ENCODE measurements around the gene CLIC5. TPM values are rescaled to one million over a fixed set of nuclear protein-coding genes. Genes with fewer than 3 reads are reported as not detected.

The CLIC5 gene
- total RNA-seq, 2 donors from 2014 or later = 1.6 to 3.3 TPM

DNA sequence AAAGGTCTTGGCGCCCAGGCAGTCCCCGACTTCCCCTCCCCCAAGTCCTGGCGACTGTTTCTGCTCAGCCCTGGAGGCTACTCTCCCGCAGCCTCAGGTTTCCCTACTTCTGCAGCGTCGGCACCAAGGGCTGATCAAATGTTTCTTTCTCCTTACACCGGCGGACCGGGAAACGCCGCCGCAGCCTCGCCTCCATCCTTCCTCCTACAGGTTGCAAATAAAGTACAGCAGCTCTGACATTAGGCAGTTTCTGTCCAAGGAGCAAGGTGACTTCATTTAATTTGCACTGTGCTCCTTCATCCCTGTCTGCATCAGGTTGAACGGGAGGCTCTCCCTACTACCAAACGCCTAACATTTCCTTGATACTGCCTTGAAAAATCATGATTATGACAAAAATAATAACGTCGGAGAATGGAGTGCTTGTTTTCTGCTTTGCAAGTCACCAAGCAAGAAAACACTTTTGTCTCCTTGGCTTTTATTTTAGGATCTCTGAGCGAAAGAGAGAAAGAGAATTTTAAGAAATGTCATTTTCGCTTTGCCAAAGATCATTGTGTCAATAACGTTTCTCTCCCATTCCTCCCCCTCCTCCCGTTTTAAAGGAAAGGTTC, 1.0 kb downstream of the CLIC5 start:
- Histone ChIP-seq H3K27me3 (peaks cover 0 to 3% of the 10 kb centered on the region in 2 donors), H3K27ac (peak overlapping the region in 1 of 4 donors; percentile 19), H3K36me3 (replicated peaks in 1 of 2; ENCODE audit: insufficient read depth in 1 of 2, low read depth in 2 of 2) (no peaks in the 10 kb centered on the region), H3K4me3 (peak overlapping the region in 1 of 2 donors; percentile 43), H3K4me1 (peaks cover 19% of the 10 kb centered on the region), H3K9me3 (no peaks in the 10 kb centered on the region)
- TF ChIP-seq, protein P1, sequence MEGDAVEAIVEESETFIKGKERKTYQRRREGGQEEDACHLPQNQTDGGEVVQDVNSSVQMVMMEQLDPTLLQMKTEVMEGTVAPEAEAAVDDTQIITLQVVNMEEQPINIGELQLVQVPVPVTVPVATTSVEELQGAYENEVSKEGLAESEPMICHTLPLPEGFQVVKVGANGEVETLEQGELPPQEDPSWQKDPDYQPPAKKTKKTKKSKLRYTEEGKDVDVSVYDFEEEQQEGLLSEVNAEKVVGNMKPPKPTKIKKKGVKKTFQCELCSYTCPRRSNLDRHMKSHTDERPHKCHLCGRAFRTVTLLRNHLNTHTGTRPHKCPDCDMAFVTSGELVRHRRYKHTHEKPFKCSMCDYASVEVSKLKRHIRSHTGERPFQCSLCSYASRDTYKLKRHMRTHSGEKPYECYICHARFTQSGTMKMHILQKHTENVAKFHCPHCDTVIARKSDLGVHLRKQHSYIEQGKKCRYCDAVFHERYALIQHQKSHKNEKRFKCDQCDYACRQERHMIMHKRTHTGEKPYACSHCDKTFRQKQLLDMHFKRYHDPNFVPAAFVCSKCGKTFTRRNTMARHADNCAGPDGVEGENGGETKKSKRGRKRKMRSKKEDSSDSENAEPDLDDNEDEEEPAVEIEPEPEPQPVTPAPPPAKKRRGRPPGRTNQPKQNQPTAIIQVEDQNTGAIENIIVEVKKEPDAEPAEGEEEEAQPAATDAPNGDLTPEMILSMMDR (IDR thresholded peaks at IDR 0.05) = no peak
- no peak for TF ChIP-seq POLR2A (IDR thresholded peaks at IDR 0.05)
- DNase-seq = peak in 1 of 4 donors; percentile 13
- WGBS, 2 donors = 21 to 30% methylated on average over 21 of the region's 21 CpGs
- no peak for ATAC-seq
- intact Hi-C loops (cut with DNase I) = no loop called here

DNA sequence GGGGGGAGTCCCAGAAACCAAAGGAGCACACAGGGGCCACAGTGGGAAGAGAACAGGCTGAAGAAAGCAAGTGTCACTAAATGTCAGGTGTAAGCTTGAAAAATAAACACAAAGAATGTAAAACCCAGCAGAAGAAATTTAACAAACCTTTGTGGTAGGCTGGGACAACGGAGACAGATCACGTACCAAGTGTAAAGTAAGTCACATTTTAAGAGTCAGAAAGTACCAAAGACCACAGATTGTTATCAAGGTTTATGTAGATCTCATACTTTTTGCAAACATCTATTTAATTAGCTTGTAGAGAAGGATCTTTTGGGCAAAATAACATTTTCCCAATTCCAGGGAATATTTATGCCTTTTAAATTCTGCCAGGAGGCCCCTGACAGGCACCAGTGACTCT, 1.6 kb downstream of the CLIC5 start:
- no peaks in the 10 kb centered on the region for H3K9me3 ChIP-seq
- intact Hi-C loops (cut with DNase I) = no loop called here
- H3K4me3 ChIP-seq = no peak overlapping the region
- no peak for TF ChIP-seq POLR2A (IDR thresholded peaks at IDR 0.05)
- TF ChIP-seq, protein P1 (IDR thresholded peaks at IDR 0.05) = no peak
- DNase-seq (no peak), ATAC-seq (no peak)
- H3K27ac ChIP-seq = no peak overlapping the region
- H3K27me3 ChIP-seq = peaks cover 0 to 3% of the 10 kb centered on the region in 2 donors
- peaks cover 19% of the 10 kb centered on the region for H3K4me1 ChIP-seq
- H3K36me3 ChIP-seq (replicated peaks in 1 of 2; ENCODE audit: insufficient read depth in 1 of 2, low read depth in 2 of 2) = no peaks in the 10 kb centered on the region
- WGBS, 2 donors = 95 to 98% methylated on average over 2 of the region's 2 CpGs

DNA sequence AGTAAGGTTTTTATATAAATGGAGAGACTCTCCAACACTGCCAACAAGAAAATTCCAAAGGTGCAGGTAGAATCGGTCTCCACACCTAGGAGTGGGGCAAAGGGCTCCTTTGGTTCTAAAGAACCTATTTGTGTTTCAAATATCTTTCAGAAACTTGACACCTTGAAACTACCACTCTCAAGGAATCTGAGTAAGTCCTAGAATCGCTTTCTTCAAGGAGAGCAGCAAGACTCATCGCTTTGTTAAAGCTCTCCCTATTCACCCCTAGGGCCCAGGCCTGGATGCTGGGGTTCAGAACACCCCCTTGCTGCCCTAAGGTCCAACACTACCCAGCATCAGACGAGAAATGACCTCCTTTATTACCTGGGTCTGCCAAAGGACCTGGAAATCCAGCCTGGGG, 2.0 kb downstream of the CLIC5 start:
- Histone ChIP-seq H3K27ac (no peak overlapping the region), H3K4me3 (no peak overlapping the region), H3K4me1 (peaks cover 19% of the 10 kb centered on the region), H3K27me3 (peaks cover 0 to 3% of the 10 kb centered on the region in 2 donors), H3K36me3 (replicated peaks in 1 of 2; ENCODE audit: insufficient read depth in 1 of 2, low read depth in 2 of 2) (no peaks in the 10 kb centered on the region), H3K9me3 (no peaks in the 10 kb centered on the region)
- intact Hi-C loops (cut with DNase I) = no loop called here
- 94 to 96% methylated on average over 4 of the region's 4 CpGs for WGBS, 2 donors
- ATAC-seq = no peak
- TF ChIP-seq POLR2A (IDR thresholded peaks at IDR 0.05) = no peak
- TF ChIP-seq, protein P1 (IDR thresholded peaks at IDR 0.05) = no peak
- DNase-seq = no peak

DNA sequence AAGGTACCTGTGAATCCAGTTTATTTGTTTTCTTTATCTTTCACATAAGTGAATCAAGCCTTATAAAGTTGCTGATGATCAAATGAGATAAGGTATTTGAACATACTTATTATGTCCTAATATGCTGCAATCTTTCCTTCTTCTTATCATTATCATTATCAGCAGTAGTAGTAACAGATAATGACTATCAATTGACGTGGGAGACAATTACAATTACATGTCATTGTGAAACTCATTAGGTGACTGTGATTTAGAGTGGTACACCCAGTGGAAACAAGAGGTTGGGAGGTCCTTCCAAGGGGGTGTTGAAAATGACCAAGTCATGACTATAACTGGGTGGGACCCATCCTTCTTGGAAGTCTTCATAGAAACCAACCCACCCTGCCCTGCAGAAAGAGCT, 2.8 kb downstream of the CLIC5 start:
- H3K27ac ChIP-seq = no peak overlapping the region
- WGBS, 2 donors = 60 to 70% methylated on average over 1 of the region's 1 CpG
- DNase-seq = no peak
- H3K4me3 ChIP-seq = no peak overlapping the region
- intact Hi-C loops (cut with DNase I) = no loop called here
- no peak for ATAC-seq
- no peak for TF ChIP-seq POLR2A (IDR thresholded peaks at IDR 0.05)
- TF ChIP-seq, protein P1 (IDR thresholded peaks at IDR 0.05) = no peak
- H3K27me3 ChIP-seq = peaks cover 0 to 3% of the 10 kb centered on the region in 2 donors
- H3K4me1 ChIP-seq = peaks cover 19% of the 10 kb centered on the region
- no peaks in the 10 kb centered on the region for H3K36me3 ChIP-seq (replicated peaks in 1 of 2; ENCODE audit: insufficient read depth in 1 of 2, low read depth in 2 of 2)
- H3K9me3 ChIP-seq = no peaks in the 10 kb centered on the region
